Measurements from ENCODE around the gene SLC47A2.

SLC47A2 gene

GRCh38 chr17:19708431-19709175 is 7.8 kb downstream of the SLC47A2 start:
- H3K4me3 ChIP-seq (replicated peaks; ENCODE audit: low read depth, low read length), result no peak overlapping the region
- no peak for TF ChIP-seq CTCF (IDR thresholded peaks at IDR 0.05; ENCODE audit: low read depth, low read length, missing control alignments)
- DNase-seq (ENCODE audit: extremely low read depth, low read depth), result no peak

- H3K4me3 ChIP-seq (replicated peaks; ENCODE audit: low read depth, low read length), result no peak overlapping the region
- TF ChIP-seq CTCF (IDR thresholded peaks at IDR 0.05; ENCODE audit: low read depth, low read length, missing control alignments), result no peak
- no peak for DNase-seq (ENCODE audit: extremely low read depth, low read depth)
Measured at GRCh38 chr17:19707728-19708221, 8.6 kb downstream of the SLC47A2 start.

GRCh38 chr17:19706791-19707727 is 9.3 kb downstream of the SLC47A2 start:
- no peak overlapping the region for H3K4me3 ChIP-seq (replicated peaks; ENCODE audit: low read depth, low read length)
- DNase-seq (ENCODE audit: extremely low read depth, low read depth), result no peak
- no peak for TF ChIP-seq CTCF (IDR thresholded peaks at IDR 0.05; ENCODE audit: low read depth, low read length, missing control alignments)

- TF ChIP-seq CTCF (IDR thresholded peaks at IDR 0.05; ENCODE audit: low read depth, low read length, missing control alignments), result no peak
- no peak for DNase-seq (ENCODE audit: extremely low read depth, low read depth)
- H3K4me3 ChIP-seq (replicated peaks; ENCODE audit: low read depth, low read length), result no peak overlapping the region
Measured at GRCh38 chr17:19705771-19706770, 10.3 kb downstream of the SLC47A2 start.

GRCh38 chr17:19705201-19705600 is 11.2 kb downstream of the SLC47A2 start:
- no peak for TF ChIP-seq CTCF (IDR thresholded peaks at IDR 0.05; ENCODE audit: low read depth, low read length, missing control alignments)
- no peak overlapping the region for H3K4me3 ChIP-seq (replicated peaks; ENCODE audit: low read depth, low read length)
- no peak for DNase-seq (ENCODE audit: extremely low read depth, low read depth)
